ENCODE data around the gene PITX1.

DNA sequence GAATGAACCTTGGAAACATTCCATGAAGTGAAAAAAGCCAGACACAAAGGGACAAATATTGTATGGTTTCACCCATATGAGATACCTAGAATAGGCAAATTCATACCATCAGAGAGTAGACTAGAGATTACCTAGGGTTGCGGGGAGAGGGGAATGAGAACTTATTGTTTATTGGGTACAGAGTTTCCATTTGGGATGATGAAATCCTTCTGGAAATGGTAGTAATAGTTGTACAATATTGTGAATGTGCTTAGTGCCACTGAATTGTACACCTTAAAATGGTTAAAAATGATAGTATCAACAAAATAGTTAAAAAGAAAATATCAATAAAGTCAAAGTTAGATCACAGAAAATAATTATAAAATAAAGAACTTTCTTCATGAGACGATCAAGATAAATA is 40.9 kb downstream of the PITX1 start:
- TF ChIP-seq, protein P1, sequence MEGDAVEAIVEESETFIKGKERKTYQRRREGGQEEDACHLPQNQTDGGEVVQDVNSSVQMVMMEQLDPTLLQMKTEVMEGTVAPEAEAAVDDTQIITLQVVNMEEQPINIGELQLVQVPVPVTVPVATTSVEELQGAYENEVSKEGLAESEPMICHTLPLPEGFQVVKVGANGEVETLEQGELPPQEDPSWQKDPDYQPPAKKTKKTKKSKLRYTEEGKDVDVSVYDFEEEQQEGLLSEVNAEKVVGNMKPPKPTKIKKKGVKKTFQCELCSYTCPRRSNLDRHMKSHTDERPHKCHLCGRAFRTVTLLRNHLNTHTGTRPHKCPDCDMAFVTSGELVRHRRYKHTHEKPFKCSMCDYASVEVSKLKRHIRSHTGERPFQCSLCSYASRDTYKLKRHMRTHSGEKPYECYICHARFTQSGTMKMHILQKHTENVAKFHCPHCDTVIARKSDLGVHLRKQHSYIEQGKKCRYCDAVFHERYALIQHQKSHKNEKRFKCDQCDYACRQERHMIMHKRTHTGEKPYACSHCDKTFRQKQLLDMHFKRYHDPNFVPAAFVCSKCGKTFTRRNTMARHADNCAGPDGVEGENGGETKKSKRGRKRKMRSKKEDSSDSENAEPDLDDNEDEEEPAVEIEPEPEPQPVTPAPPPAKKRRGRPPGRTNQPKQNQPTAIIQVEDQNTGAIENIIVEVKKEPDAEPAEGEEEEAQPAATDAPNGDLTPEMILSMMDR (IDR thresholded peaks at IDR 0.05; ENCODE audit: low read depth, low read length): no peak
- no peak for TF ChIP-seq EZH2phosphoT487 (IDR thresholded peaks at IDR 0.05; ENCODE audit: low read depth)
